HFF-Myc (cell line): Measurements from ENCODE around the gene IL4I1.

Source experiments
- DNase-seq: peaks from one replicate; pipeline ENCODE4 v3.0.0-alpha.2; 2011; ENCODE audit warnings: low read depth; ENCODE audit errors: extremely low read depth
- H3K4me3 ChIP-seq: replicated peaks from 2 replicates; pipeline ENCODE4 v1.5.1; 2011; ENCODE audit warnings: low read depth, mild to moderate bottlenecking, control low read depth, low read length
- TF ChIP-seq, protein P1 (sequence below): IDR thresholded peaks from 2 replicates; pipeline ENCODE4 v1.5.1; 2012; ENCODE audit warnings: mild to moderate bottlenecking, low read depth, low read length, control low read depth; ENCODE audit errors: missing control alignments

IL4I1 gene

DNA sequence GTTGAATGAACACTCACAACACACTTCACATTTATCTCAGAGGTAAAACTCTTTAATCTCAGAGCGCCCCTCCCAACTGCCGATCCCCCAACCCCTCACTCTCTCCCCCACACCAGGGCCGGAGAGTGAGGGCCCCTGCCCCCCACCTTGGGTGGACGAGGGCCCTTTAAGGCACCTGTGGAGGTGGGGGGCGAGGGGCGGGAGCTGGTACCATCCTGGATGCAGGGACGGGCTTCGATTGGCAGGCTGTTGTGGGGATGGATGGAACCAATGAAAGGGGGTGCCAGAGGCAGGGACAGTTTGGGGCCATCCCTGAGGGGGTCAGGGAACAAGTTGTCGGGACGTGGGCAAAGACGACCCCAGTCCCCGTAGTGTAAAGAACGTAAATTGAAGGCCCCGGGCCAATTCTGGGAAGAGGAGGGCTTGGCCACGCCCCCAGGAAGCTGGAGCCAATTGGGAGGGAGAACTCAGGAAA, 27.6 kb downstream of the IL4I1 start:
- no peak for DNase-seq
- H3K4me3 ChIP-seq, result peak overlapping the region; percentile 26; the same call in 1 of the 2 replicates

DNA sequence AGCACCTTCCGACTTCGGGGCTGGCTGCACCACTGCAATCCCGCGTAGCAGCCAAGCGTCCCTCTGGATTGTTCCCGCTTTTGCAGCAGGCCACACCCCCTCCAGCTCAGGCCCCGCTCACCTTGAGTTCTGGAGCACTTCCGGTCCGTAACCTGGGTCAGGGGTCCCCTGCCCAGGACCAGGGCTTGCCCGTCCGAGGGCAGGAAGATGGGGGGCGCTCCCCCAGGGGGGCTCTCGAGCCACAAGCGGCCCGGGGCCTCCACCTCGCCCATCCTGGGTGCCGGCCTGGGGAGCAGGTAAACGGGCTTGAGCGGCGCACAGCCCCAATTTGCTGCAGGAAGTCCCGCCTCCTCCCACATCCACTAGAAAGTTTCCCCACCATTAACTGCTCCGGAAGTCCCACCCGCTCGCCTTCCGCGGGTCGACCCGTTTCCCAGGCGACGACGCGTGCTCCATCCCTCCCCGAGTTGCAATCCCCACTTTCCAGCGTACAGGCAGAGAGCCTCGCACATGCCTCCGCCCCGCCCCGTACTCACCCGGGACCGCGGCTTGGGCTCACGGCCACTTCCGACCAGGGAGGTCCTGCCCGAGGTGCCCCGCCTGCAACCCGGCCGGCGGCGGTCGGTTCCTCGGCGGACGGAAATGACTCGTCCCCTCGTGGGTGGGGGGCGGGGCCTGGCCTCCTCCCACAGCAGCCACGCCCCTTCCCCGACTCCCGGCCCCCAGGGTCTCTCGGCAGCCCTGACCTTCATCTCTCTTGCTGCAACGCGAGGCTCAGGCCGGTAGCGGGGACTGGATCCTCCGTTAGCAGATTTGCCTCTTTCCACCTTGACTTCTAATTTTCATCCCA, 29.5 kb downstream of the IL4I1 start, which contains the start of gene PNKP:
TSS of gene PNKP (minus strand) at position 644 of the 850 bp plus-strand sequence. CDS start at position 272, 372 bp downstream.
- H3K4me3 ChIP-seq, result peak within 1 kb of the TSS; percentile 71
- DNase-seq, result no peak
- TF ChIP-seq, protein P1, sequence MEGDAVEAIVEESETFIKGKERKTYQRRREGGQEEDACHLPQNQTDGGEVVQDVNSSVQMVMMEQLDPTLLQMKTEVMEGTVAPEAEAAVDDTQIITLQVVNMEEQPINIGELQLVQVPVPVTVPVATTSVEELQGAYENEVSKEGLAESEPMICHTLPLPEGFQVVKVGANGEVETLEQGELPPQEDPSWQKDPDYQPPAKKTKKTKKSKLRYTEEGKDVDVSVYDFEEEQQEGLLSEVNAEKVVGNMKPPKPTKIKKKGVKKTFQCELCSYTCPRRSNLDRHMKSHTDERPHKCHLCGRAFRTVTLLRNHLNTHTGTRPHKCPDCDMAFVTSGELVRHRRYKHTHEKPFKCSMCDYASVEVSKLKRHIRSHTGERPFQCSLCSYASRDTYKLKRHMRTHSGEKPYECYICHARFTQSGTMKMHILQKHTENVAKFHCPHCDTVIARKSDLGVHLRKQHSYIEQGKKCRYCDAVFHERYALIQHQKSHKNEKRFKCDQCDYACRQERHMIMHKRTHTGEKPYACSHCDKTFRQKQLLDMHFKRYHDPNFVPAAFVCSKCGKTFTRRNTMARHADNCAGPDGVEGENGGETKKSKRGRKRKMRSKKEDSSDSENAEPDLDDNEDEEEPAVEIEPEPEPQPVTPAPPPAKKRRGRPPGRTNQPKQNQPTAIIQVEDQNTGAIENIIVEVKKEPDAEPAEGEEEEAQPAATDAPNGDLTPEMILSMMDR, result no peak

More for the DNA sequence above, 27.6 kb downstream of the IL4I1 start:
- TF ChIP-seq, protein P1, result no peak

DNA sequence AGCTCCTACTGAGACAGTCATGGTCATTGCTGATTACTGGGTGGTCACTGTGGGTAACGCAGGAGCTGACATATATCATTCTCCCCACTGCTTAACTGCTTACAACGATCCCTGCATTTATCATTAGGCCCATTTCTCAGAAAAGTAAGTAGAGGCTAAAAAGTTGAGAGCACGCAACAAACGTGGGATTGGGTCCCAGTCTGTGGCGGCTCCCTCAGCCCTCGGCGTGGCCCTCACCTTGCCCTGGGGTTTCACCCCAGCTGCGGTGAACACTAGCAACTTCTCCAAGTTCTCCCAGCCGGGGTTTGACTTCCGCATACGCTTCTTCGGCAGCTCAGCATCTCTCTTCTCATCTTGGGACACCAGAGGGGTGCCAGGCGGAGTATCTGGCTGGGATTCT, 31.8 kb downstream of the IL4I1 start:
- DNase-seq, result no peak
- TF ChIP-seq, protein P1, result no peak
- no peak overlapping the region for H3K4me3 ChIP-seq

DNA sequence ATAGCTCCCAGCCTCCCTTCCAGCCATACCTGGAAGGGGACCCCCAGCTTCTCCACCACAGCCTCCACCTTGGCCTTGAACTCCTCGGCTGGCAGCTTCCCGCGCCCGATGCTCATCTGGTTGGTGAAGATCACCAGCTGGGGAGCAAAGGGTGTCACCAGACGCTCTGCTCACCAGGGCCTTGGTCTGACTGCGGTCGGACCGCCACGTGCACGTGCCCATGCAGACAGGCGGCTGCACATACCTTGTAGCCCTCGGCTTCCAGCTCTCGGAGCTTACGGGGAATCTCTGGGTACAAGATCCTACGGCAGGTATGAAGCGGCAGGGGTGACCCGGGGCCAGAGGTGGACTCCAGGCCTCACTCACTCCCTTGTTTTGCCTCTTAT, 32.8 kb downstream of the IL4I1 start:
- no peak overlapping the region for H3K4me3 ChIP-seq
- TF ChIP-seq, protein P1, result no peak
- no peak for DNase-seq

DNA sequence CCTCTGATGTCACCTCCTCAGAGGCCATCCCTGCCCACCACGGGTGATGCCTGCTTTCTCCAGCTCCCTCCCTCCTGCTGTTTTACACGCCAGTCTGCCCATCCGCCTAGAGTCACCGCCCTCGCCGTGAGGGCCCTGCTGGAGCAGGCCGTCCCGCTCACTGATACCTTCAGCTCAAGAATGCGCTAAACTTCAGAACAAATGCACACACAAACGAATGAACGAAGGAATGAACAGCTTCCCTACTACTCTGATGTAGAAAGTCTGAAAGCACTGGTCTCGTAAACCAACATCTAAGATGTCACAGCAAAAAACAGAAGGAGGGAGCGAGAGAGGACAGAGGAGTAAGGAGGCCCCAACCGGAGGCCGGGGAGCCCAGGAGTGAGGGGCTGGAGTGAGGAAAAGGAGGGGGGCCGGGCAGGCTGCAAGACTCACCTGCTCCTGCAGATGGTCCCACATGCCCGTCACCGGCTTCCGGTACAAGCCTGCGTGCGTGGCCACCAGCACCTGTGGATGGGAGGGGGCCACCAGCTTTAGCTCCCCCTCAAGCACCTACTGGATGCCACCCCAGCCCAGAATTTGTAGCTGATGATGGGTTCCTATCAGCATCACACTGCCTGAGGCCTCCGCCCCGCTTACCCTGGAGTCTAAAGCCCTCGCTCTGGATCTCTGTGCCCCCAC, 33.3 kb downstream of the IL4I1 start:
- TF ChIP-seq, protein P1, result no peak
- no peak overlapping the region for H3K4me3 ChIP-seq
- no peak for DNase-seq

DNA sequence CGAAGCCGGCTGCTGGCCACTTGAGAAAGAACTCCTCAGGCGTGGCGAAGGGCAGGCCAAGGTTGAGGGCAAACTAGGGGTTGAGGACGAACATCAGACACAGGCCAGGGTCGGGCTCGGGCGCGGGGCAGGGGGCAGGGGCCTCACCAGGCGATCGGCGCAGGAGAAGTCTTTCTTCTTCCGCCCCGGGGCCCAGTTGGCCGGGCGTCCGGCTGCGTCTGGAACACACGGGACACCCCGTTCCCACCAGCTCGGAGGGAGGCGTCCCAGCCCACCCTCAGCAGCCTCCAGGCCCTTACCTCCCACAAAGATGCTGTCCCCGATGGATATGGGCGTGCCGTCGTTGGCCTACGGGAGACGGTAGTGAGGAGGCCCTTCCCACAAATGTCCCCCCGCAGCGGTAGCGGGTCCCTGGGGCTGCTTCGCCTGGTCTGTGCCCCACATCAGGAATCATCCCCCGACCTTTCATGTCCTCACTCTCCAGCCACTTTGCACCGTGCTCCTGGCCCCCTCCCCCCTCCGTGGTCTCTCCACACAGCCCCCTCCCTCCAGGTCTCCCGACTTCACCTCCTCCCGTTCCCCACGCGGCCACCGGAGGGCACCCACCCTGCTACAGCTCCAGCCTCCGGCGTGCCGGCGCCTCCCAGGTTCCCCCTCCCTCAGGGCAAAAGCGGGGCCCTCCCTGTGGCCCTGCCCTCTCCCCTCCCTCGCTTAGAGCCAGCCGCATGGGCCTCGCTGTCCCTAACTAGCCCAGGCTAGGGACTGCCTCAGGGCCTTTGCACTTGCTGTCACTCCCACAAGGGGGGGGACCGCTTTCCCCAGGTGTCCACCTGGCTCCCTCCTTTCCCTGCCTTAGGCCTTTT, 34.1 kb downstream of the IL4I1 start:
- H3K4me3 ChIP-seq, result no peak overlapping the region
- TF ChIP-seq, protein P1, result peak; percentile 34
- DNase-seq, result no peak
